CD14-positive monocyte (primary cell): ENCODE data around the gene CRTC2. TPM values are rescaled to one million over a fixed set of nuclear protein-coding genes. Genes with fewer than 3 reads are reported as not detected.
A peak's percentile ranks its signal among the peaks of the same experiment; 100 is the strongest.

Experiments
- DNase-seq, 3 donors: peaks; one replicate each; pipeline ENCODE4 v3.0.0-alpha.2; 2011 to 2022
- H2AFZ ChIP-seq: 2 replicates; pipeline ENCODE4 v1.6.0; 2012; ENCODE audit warnings: mild to moderate bottlenecking, low read depth, low read length, inconsistent platforms; ENCODE audit not compliant: insufficient read depth, poor library complexity, severe bottlenecking
- H3K27ac ChIP-seq, 2 donors: 1 replicate in 1 of 2; 2 replicates in 1 of 2; pipeline ENCODE4 v1.5.1; 2012 to 2013; ENCODE audit warnings: low read length in 2 of 2, control low read depth in 1 of 2, inconsistent platforms in 1 of 2, low read depth in 1 of 2, mild to moderate bottlenecking in 1 of 2
- H3K27me3 ChIP-seq, 2 donors: one replicate each; pipeline versions ENCODE4 v1.6.0 to v1.6.1; 2011 to 2013; ENCODE audit warnings: low read length in 2 of 2; ENCODE audit not compliant: control insufficient read depth in 2 of 2, insufficient read depth in 2 of 2
- H3K36me3 ChIP-seq, 2 donors: replicated peaks in 1 of 2; 1 replicate in 1 of 2; 2 replicates in 1 of 2; pipeline versions ENCODE4 v1.5.1 to v1.6.1; 2012 to 2013; ENCODE audit warnings: low read length in 2 of 2, control low read depth in 1 of 2, inconsistent platforms in 1 of 2, mild to moderate bottlenecking in 1 of 2; ENCODE audit not compliant: insufficient read depth in 2 of 2, control insufficient read depth in 1 of 2
- H3K4me1 ChIP-seq, 2 donors: 1 replicate in 1 of 2; 2 replicates in 1 of 2; pipeline versions ENCODE4 v1.5.1 to v1.6.1; 2012 to 2013; ENCODE audit warnings: low read length in 2 of 2, control low read depth in 1 of 2, inconsistent platforms in 1 of 2, mild to moderate bottlenecking in 1 of 2, moderate library complexity in 1 of 2; ENCODE audit not compliant: insufficient read depth in 2 of 2, control insufficient read depth in 1 of 2
- H3K4me2 ChIP-seq: replicated peaks from 2 replicates; pipeline ENCODE3; 2012; ENCODE audit warnings: low read length, moderate library complexity, mild to moderate bottlenecking; ENCODE audit not compliant: poor library complexity, severe bottlenecking; ENCODE audit errors: extremely low read depth
- H3K4me3 ChIP-seq, 3 experiments: fragments of 200-600 bp in 1 of 3; sonication (generic) in 1 of 3; replicated peaks in 1 of 3; 1 replicate in 2 of 3; 2 replicates in 1 of 3; pipeline ENCODE4 v1.5.1; 2011 to 2013; ENCODE audit warnings: low read length in 3 of 3, mild to moderate bottlenecking in 3 of 3, control low read depth in 2 of 3, low read depth in 2 of 3, inconsistent platforms in 1 of 3, moderate library complexity in 1 of 3
- H3K79me2 ChIP-seq: 2 replicates; pipeline ENCODE4 v1.6.0; 2012; ENCODE audit warnings: mild to moderate bottlenecking, control low read depth, inconsistent platforms, low read length, moderate library complexity; ENCODE audit not compliant: insufficient read depth
- H3K9ac ChIP-seq: 2 replicates; pipeline ENCODE4 v1.6.0; 2017; ENCODE audit warnings: low read length, mild to moderate bottlenecking; ENCODE audit not compliant: insufficient read depth, poor library complexity, severe bottlenecking
- H3K9me3 ChIP-seq, 2 donors: replicated peaks in 1 of 2; 1 replicate in 1 of 2; 2 replicates in 1 of 2; pipeline versions ENCODE4 v1.5.1 to v1.6.1; 2012 to 2013; ENCODE audit warnings: low read length in 2 of 2, control low read depth in 1 of 2; ENCODE audit not compliant: control insufficient read depth in 1 of 2, insufficient read depth in 1 of 2
- H4K20me1 ChIP-seq: 2 replicates; pipeline ENCODE4 v1.6.0; 2012; ENCODE audit warnings: mild to moderate bottlenecking, low read length, control low read depth, moderate library complexity; ENCODE audit not compliant: insufficient read depth
- H3K27ac Mint-ChIP-seq, 7 donors: one replicate each; pipeline ENCODE4 v1.8.0; 2020; ENCODE audit warnings: mild to moderate bottlenecking in 7 of 7, mixed read lengths in 7 of 7, moderate library complexity in 6 of 7, inconsistent platforms in 2 of 7
- H3K27me3 Mint-ChIP-seq, 3 donors: one replicate each; pipeline ENCODE4 v1.8.0; 2021 to 2022; ENCODE audit warnings: low read depth in 3 of 3, mild to moderate bottlenecking in 3 of 3, mixed read lengths in 3 of 3, moderate library complexity in 3 of 3, inconsistent platforms in 1 of 3
- H3K36me3 Mint-ChIP-seq, 2 donors: one replicate each; pipeline ENCODE4 v1.8.0; 2020; ENCODE audit warnings: mixed read lengths in 2 of 2, inconsistent platforms in 1 of 2, mild to moderate bottlenecking in 1 of 2
- H3K4me1 Mint-ChIP-seq: one replicate; pipeline ENCODE4 v1.8.0; 2020; ENCODE audit warnings: mild to moderate bottlenecking, mixed read lengths
- H3K4me3 Mint-ChIP-seq, 2 donors: one replicate each; pipeline ENCODE4 v1.8.0; 2020; ENCODE audit warnings: mild to moderate bottlenecking in 2 of 2, mixed read lengths in 2 of 2, moderate library complexity in 1 of 2
- H3K9me3 Mint-ChIP-seq, 7 donors: one replicate each; pipeline ENCODE4 v1.8.0; 2020 to 2022; ENCODE audit warnings: mixed read lengths in 7 of 7, mild to moderate bottlenecking in 6 of 7, moderate library complexity in 6 of 7, inconsistent platforms in 2 of 7
- CTCF ChIP-seq: fragments of 200-600 bp; IDR thresholded peaks from one replicate; pipeline ENCODE4 v1.8.0; 2022; ENCODE audit warnings: antibody characterized with exemption, mild to moderate bottlenecking
- WGBS: methylation state at CpG from one replicate; pipeline ENCODE4 v1.1.5; 2013; ENCODE audit warnings: missing lambda C conversion rate; ENCODE audit not compliant: insufficient coverage; 5-methylcytosine and 5-hydroxymethylcytosine counted together
- intact Hi-C, 2 donors: fragments of 100-400 bp; cut with micrococcal nuclease; formaldehyde crosslinking; loops; one replicate each; pipeline versions ENCODE4 v1.15.0 to v1.15.1; 2023
- polyA plus RNA-seq, 3 donors: library from polyadenylated mRNA; depleted of rRNA in 1 of 3; unstranded in 2 of 3; stranded (reverse) in 1 of 3; fragments of 300-500 nt in 2 of 3; fragments of >200 nt in 1 of 3; fragmentation: Illumina TruSeq in 2 of 3; gene quantifications; 1 replicate in 2 of 3; 2 replicates in 1 of 3; pipeline ENCODE4 v1.2.3, GENCODE V29; 2012 to 2021

Gene CRTC2
- polyA plus RNA-seq, 3 donors: 13.7 to 86.0 (median 21.2) TPM

GRCh38 chr1:153991806-153992205 is 33.4 kb upstream of the CRTC2 start:
- peaks cover 0 to 2% (median 0%) of the 10 kb centered on the region in 7 donors for H3K9me3 Mint-ChIP-seq
- H3K4me1 Mint-ChIP-seq: peaks cover 25% of the 10 kb centered on the region
- Histone ChIP-seq H3K36me3 (peaks cover 16 to 40% of the 10 kb centered on the region in 2 donors), H2AFZ (no peak overlapping the region), H3K4me1 (peaks cover 18 to 31% of the 10 kb centered on the region in 2 donors), H3K27me3 (no peaks in the 10 kb centered on the region), H3K27ac (peak overlapping the region in 1 of 2 donors; percentile 100), H3K9me3 (no peaks in the 10 kb centered on the region), H3K9ac (no peak overlapping the region), H3K4me2 (peak overlapping the region; percentile 88), H4K20me1 (no peaks in the 10 kb centered on the region), H3K4me3 (peak overlapping the region in 1 of 3 experiments; percentile 97), H3K79me2 (peaks cover 20% of the 10 kb centered on the region)
- peak overlapping the region; percentile 98 to 100 (median 100) for H3K27ac Mint-ChIP-seq
- peak overlapping the region; percentile 91 to 97 for H3K4me3 Mint-ChIP-seq
- WGBS: no CpG with 5 or more reads among the region's 2 CpGs
- peaks cover 0 to 2% (median 0%) of the 10 kb centered on the region in 3 donors for H3K27me3 Mint-ChIP-seq
- DNase-seq: no peak
- peaks cover 25 to 44% of the 10 kb centered on the region in 2 donors for H3K36me3 Mint-ChIP-seq
- no peak for TF ChIP-seq CTCF
- intact Hi-C loops: loop anchor here in 1 of 2 donors (5.0 kb wide), 1 partner anchor 280 kb away; the partner anchor contains the start of gene HAX1

GRCh38 chr1:153991151-153991630 is 32.8 kb upstream of the CRTC2 start:
- H3K27me3 Mint-ChIP-seq: peaks cover 0 to 2% (median 0%) of the 10 kb centered on the region in 3 donors
- Histone ChIP-seq H3K79me2 (peaks cover 20% of the 10 kb centered on the region), H4K20me1 (no peaks in the 10 kb centered on the region), H3K9me3 (no peaks in the 10 kb centered on the region), H3K27me3 (no peaks in the 10 kb centered on the region), H3K4me1 (peaks cover 24 to 37% of the 10 kb centered on the region in 2 donors), H3K27ac (peak overlapping the region; percentile 85 to 100), H3K9ac (peak overlapping the region; percentile 97), H3K36me3 (peaks cover 16 to 40% of the 10 kb centered on the region in 2 donors), H3K4me2 (peak overlapping the region; percentile 88), H3K4me3 (peak overlapping the region; percentile 90 to 97 (median 95)), H2AFZ (peak overlapping the region; percentile 73)
- peak overlapping the region; percentile 98 to 100 (median 100) for H3K27ac Mint-ChIP-seq
- peak overlapping the region; percentile 91 to 97 for H3K4me3 Mint-ChIP-seq
- H3K36me3 Mint-ChIP-seq: peaks cover 25 to 44% of the 10 kb centered on the region in 2 donors
- H3K4me1 Mint-ChIP-seq: peaks cover 30% of the 10 kb centered on the region
- intact Hi-C loops: loop anchor here in 1 of 2 donors (5.0 kb wide), 1 partner anchor 281 kb away; the partner anchor contains the start of gene HAX1
- WGBS: 10% methylated on average over 2 of the region's 9 CpGs
- no peak for TF ChIP-seq CTCF
- peaks cover 0 to 2% (median 0%) of the 10 kb centered on the region in 7 donors for H3K9me3 Mint-ChIP-seq
- peak; percentile 35 to 74 (median 35) for DNase-seq
